Stimulated activated CD4-positive, alpha-beta T cell treated with anti-CD3 and anti-CD28 coated beads, TNF-alpha, amount 100 ng/mL, for 1 hour (primary cell): ENCODE results near the gene PPP1R16B.

Experiments used
- DNase-seq, 3 donors: peaks; one replicate each; pipeline ENCODE4 v3.0.0-alpha.2; 2020; ENCODE audit warnings: low read depth in 3 of 3, low spot score in 1 of 3

Gene PPP1R16B

GRCh38 chr20:38961530-38962043, 156.1 kb downstream of the PPP1R16B start:
- DNase-seq, result peak in 1 of 3 donors; percentile 17

GRCh38 chr20:38962044-38962927, 156.8 kb downstream of the PPP1R16B start, which contains the start of gene DHX35:
DHX35 (plus strand) TSS chr20:38962344; CDS start chr20:38962368, 24 bp downstream.
- DNase-seq, result peak; percentile 94 to 98 (median 95)

- no peak for DNase-seq
Measured at GRCh38 chr20:38962928-38963401, 157.5 kb downstream of the PPP1R16B start.

GRCh38 chr20:38963745-38964144, 158.2 kb downstream of the PPP1R16B start:
- no peak for DNase-seq

- no peak for DNase-seq
Measured at GRCh38 chr20:38965264-38965663, 159.8 kb downstream of the PPP1R16B start.

- no peak for DNase-seq
Measured at GRCh38 chr20:38968090-38968489, 162.6 kb downstream of the PPP1R16B start.

- no peak for DNase-seq
Measured at GRCh38 chr20:38969708-38970107, 164.2 kb downstream of the PPP1R16B start.

GRCh38 chr20:38970302-38970701, 164.8 kb downstream of the PPP1R16B start:
- no peak for DNase-seq
